Omental fat pad (tissue), 4 donors: ENCODE data around the gene CFAP298. TPM values are rescaled to one million over a fixed set of nuclear protein-coding genes. Genes with fewer than 3 reads are reported as not detected.
A peak's percentile ranks its signal among the peaks of the same experiment; 100 is the strongest.
"Not testable (repeated sequence)": the region's sequence is repeated elsewhere in the genome, so short reads cannot be mapped to it uniquely, and the experiment has no call there.

Experiments used
- ATAC-seq: fragments of 150-250 bp; one replicate; pipeline ENCODE4 v1.9.1; 2016; ENCODE audit warnings: mild to moderate bottlenecking, moderate library complexity; ENCODE audit not compliant: low FRiP score
- DNase-seq: peaks from one replicate; pipeline ENCODE4 v3.0.0-alpha.2; 2019; ENCODE audit warnings: low spot score
- CTCF ChIP-seq, 3 donors: fragments of 450-650 bp; IDR thresholded peaks; one replicate each; pipeline ENCODE4 v1.5.1; 2016 to 2017; ENCODE audit warnings: antibody characterized with exemption in 3 of 3, mild to moderate bottlenecking in 3 of 3, moderate library complexity in 2 of 3
- total RNA-seq, 4 donors: library from RNA; depleted of rRNA; stranded (reverse); fragments of >200 nt; gene quantifications; one replicate each; pipeline ENCODE4 v1.1.0, GENCODE V29; 2016

CFAP298 gene
- total RNA-seq, 4 donors from 2014 or later: 18.5 to 25.1 (median 22.1) TPM

DNA sequence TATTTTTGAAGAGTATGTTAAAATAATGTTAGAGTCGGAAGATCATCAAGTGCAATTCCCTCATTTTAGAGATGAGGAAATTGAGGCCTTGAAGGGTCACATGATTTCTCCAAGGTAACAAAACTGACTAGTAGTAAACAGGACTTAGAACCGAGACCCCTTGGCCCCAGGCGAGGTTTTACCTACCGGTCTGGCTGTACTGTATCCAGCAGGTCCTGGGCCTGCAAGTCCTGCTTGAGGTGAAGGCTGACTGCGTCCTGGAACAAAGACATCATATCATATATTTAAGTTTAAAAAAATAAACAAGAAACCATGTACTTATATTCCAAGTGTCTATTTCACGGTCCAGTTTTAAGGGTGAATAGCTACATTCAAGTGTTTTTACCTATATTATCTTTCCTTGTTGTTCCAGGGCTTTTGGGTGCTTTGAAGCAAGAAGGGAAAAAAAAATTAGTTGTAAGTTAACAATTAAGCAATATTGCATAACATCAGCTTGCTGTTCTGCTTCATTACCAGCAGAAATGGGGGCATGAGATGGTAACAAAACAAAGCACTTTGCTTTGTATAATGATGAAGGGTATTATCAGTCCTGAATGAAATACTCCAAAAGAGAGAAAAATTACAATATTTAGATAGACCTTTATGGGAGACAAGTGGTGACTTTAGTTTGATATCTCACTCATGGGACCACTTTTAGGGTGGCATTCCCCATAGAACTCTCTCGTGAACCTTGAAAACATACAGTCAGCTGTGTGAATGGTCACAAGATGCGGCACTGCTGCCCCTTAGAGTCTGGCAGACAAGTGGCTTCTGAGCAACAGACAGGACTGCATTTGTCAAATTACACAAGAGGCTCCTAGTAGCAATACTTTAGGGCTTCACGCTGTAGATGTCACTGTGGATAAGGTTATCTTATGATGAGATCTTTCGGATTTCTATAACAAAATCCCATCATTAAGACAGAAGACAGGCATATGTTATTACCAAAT is 29.8 kb upstream of the CFAP298 start:
- DNase-seq: no peak
- no peak for TF ChIP-seq CTCF (IDR thresholded peaks at IDR 0.05)

GRCh38 chr21:32626621-32627196 is 14.5 kb upstream of the CFAP298 start:
- no peak for ATAC-seq
- DNase-seq: no peak
- TF ChIP-seq CTCF (IDR thresholded peaks at IDR 0.05): no peak

More for the DNA sequence above, 29.8 kb upstream of the CFAP298 start:
- ATAC-seq: no peak

DNA sequence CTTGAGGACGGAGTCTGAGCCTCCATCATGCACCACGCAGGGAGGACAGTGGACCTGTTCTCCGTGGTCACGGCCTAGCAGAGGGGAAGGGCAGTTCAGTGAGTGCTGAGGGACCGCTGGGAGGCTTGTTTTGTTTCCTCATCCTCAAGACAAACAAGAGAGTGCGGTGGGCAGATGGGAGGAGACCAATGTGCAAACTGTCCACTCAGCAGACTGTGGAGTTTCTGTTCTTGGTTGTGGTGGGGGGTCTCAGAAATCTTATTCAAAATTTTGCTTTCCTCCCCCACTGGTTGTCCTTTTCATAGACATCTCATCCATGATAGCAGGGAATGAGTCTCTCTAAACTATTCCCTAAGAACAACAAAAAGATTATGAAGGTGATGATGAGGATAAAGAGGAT is 6.0 kb upstream of the CFAP298 start:
- not testable (repeated sequence) for DNase-seq, ATAC-seq

DNA sequence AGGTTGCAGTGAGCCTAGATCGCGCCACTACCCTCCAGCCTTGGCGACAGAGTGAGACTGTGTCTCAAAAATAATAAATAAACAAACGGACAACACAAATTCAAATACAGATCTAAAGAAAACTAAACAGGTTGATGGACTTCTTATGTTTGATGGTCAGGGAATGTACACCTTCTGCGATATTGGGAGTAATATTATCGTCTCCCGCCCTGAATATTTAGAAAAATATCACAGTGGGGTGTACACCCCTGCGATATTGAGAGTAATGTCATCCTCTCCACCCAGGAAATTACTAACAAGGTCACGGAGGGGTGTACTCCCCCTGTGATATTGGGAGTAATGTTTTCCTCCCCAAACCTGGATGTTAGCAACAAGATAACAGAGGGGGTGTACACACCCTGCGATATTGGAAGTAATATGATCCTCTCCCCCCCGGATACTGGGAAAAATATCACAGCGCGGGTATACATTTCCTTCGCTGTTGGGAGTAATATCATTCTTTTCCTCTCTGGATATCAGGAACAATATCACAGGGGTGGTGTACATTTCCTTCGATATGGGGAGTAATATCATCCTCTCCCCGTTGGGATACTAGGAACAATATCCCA is 1.4 kb upstream of the CFAP298 start:
- TF ChIP-seq CTCF (IDR thresholded peaks at IDR 0.05): no peak
- ATAC-seq: no peak
- no peak for DNase-seq

DNA sequence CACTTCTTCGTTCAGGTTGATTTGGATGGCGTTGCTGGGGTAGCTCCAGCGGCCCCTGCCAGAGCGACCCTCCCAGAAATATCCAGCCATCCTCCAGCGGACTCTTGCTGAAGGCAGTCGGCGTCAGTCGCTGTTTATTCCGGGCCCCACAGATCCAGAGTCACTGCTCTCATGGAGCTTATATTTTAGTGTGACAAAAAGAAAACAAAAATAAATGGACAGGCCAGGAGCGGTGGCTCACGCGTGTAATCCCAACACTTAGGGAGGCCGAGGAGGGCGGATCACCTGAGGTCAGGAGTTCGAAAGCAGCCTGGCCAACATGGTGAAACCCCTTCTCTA is 791 bp upstream of the CFAP298 start:
- DNase-seq: no peak
- TF ChIP-seq CTCF (IDR thresholded peaks at IDR 0.05): no peak
- ATAC-seq: peak; percentile 39

DNA sequence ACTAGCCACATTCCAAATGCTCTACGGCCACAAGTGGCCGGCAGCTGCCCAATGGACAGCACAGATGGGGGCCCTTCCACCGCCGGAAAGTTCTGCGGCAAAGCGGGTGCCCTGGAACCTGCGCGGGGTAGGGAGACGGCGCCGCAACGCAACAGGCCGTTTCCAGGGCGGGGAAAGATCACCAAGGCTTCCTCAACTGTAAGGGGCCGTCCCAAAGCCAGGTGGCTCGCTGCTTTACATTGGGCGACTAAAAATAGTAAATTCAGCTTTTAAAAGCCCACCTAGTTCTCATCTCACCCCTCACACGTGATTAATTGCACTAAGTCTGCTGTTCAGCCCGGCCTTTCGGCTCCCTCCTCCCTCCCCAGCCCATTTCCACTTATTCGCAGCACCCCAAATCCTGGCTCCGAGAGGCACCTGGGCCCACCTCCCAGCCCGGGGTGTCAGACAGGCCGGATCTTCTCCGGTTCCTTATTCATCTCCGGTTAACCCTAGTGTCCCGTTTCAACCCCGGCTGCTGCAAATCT is 643 bp downstream of the CFAP298 start:
- TF ChIP-seq CTCF (IDR thresholded peaks at IDR 0.05): no peak
- no peak for ATAC-seq
- DNase-seq: no peak

- DNase-seq, ATAC-seq: not testable (repeated sequence)
These were observed 1.2 kb downstream of the CFAP298 start for GRCh38 chr21:32610940-32611339.
